GM13976 (cell line): ENCODE data around the gene C20orf144.

Experiments used
- DNase-seq: peaks from one replicate; pipeline ENCODE4 v3.0.0; 2012; ENCODE audit warnings: low spot score
- CTCF ChIP-seq: IDR thresholded peaks from 2 replicates; pipeline ENCODE4 v1.5.1; 2012; ENCODE audit warnings: borderline replicate concordance, mild to moderate bottlenecking; ENCODE audit not compliant: insufficient read depth; ENCODE audit errors: extremely low read depth, missing control alignments, control extremely low read depth
- in situ Hi-C: fragments of 300-500 bp; cut with MboI; formaldehyde crosslinking; loops from one replicate; pipeline ENCODE4 v1.12.0; 2022; ENCODE audit warnings: low sequenced_read_pairs, mixed read lengths, inconsistent platforms; ENCODE audit not compliant: unreplicated experiment

The C20orf144 gene

DNA sequence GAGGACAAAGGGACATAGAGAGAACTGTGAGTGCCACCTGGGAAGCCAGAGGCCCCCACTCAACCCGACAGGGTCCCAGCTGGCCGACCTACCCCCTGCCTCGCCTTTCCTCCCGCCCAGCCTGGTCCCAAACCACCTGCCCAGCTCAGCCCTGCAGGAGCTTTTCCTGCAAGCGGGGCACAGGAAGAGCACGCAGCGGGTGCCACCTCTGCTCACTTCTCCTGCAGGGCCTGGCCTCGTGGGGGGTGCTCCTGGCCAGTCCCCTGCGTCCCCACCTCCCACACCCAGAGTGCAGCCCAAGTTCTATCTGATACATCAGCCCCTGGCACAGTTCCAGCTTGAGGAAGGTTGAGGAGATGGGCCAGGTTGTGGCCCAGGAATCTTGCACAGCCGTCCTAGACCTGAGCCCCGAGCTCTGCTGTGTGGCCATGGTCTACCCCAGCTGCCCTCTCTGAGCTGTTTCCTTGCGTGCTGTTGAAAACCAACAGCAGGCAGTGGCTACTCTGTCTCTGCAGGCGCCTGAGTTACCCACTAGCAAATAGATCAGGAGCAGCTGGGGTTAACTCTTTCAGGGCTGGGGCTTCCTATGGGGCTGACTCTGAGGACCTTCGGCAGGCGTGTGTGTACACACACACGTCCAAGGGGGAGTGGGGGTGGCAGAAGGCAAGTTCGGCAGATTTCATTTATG lies 10.4 kb downstream of the C20orf144 start:
- in situ Hi-C loops: no loop called here
- no peak for TF ChIP-seq CTCF
- no peak for DNase-seq

DNA sequence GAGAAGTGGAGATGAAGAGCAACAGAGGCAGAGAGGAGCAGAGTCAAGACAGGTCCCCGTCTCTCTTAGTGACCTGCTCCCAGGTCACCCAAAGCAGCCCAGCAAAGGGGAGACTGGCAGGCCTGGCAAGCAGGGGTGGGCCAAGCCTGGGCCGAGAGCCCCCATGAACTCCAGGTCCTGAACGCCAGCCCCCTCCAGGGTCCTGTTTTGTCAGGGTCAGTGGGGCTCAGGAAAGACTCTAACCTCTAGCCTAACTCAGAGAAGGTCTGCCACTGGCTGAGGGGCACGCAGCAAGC lies 10.9 kb downstream of the C20orf144 start:
- no peak for DNase-seq
- in situ Hi-C loops: no loop called here

GRCh38 chr20:33673410-33674293 lies 11.5 kb downstream of the C20orf144 start:
- in situ Hi-C loops: no loop called here
- TF ChIP-seq CTCF: no peak
- DNase-seq: no peak

More for the DNA sequence above, 10.9 kb downstream of the C20orf144 start:
- no peak for TF ChIP-seq CTCF

- DNase-seq: peak; percentile 92
- in situ Hi-C loops: no loop called here
- TF ChIP-seq CTCF: no peak
Observed at GRCh38 chr20:33674294-33675135, 12.4 kb downstream of the C20orf144 start, which contains the start of gene NECAB3. TSS of gene NECAB3 (minus strand) at chr20:33674428. CDS start at chr20:33674352, 76 bp downstream.

- in situ Hi-C loops: no loop called here
- DNase-seq: no peak
- TF ChIP-seq CTCF: no peak
Observed at GRCh38 chr20:33675136-33675959, 13.2 kb downstream of the C20orf144 start.
